ENCODE results near the gene ABTB1.

- TF ChIP-seq CTCF (conservative IDR thresholded peaks at IDR 0.05; ENCODE audit: low read length), result no peak
- no peak for TF ChIP-seq EZH2phosphoT487 (IDR thresholded peaks at IDR 0.05; ENCODE audit: borderline replicate concordance)
Measured at GRCh38 chr3:127670229-127670559, 2.6 kb upstream of the ABTB1 start.
